Central memory CD4-positive, alpha-beta T cell (primary cell): ENCODE data around the gene PDCD7.

ENCODE experiments used
- DNase-seq: peaks from one replicate; pipeline ENCODE4 v3.0.0; 2022

Gene PDCD7

DNA sequence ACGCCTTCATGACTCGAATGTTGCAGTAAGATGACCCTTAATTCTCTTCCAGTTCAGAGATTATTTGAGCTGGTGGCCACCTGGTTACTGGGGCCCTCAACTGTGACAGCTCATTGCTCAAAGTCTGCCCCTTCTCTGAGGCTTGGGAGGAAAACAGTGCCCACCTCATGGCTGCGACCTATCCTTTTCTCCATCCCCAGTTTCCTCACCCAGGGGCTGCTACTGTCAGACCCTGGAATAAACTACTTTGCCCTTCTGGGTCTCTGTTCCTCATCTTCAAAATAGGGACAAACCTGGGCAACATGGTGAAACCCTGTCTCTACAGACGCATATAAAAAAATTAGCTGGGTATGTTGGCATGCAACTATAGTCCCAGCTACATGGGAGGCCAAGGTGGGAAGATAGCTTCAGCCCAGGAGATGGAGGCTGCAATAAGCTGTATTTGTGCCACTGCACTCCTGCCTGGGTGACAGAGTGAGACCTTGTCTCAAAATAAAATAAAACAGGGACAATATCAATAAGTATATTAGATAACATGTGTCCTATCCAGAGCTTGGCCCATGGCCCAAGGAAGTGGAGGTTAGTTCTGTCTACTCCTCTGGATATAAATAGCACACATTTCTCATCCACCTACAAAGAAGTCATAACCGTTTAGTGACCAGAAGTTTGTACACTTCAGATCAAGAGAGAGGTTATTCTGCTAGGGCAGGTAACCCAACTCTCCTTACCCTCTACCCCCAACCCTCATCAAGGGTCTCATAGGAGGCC is 63.6 kb downstream of the PDCD7 start:
- DNase-seq: no peak

DNA sequence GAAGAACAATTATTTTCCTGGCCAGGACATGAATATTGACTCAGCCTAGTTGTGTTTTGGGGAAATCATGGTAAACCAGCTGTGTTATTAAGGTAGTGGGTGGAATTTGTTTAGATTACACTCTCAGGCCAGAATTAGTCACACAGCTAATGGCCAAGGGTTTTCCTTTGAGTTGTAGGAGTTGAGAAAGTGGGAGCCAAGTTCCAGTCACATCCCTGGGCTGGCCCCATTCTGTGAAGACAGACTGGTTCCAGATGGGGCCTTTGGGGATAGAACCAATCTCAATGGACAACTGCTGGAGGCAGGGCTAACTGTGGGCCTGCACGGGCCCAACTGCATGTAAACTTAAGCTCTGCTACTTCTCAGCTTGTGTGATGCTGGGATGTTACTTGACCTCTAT is 64.4 kb downstream of the PDCD7 start:
- no peak for DNase-seq

DNA sequence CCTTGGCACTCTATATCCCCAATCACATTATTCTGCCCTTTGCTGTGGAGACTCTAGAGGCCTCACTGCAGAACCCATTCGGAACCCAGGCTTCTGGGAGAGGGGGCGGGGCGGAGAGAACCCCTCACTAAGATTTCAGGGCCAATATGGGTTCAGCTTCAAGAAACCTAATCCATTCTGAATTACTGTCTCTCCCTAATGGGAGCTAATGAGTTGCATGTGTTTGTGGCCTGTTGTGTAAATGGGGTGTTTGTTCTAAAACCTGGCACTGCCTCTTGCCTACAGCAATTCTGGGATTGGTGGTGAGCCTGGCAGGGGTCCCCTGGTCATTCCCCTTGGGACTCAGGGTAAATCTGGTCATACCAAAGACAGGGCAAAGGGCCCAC is 65.2 kb downstream of the PDCD7 start:
- no peak for DNase-seq

DNA sequence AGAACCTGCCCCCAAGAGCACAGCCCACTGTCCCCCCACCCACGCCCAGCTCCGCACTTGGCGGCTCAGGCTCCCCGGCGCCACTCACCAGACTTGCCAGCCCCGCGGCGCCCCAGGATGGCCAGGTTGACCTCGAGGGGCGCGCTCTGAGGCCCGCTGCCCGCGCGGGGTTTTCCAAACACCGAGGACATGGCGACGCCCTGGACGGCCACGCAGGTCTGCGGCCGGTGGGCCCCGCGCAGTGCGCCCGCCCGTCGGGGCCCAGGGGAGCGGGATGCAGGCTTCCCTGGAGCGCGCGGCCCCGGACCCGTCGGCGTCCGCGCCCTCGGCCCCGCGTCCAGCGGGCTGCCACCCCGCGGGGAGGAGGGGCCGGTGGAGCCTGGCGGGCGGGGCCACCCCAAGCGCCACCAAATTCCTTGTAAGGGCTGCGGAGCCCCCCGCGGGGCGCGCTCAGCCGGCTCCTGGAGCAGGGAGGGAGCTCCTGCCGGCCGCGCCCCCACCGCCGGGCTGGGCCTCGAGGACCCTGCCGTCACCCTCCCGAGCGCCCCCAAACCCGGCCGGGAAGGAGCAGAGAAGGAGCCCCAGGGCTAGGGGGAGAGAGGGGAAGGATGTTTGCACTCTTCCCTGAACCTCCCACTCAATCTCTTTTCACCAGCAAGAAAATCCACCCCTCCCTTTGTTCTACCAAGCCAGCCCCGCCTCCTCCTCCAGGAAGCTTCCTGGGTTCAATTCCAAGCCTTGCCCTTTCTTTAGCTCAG is 65.8 kb downstream of the PDCD7 start, which contains the start of gene RASL12:
TSS of gene RASL12 (minus strand) at position 347 of the 758 bp plus-strand sequence. CDS start at position 191, 156 bp downstream.
- no peak for DNase-seq
